Kidney epithelial cell (primary cell): Measurements from ENCODE around the gene AMN. TPM values are rescaled to one million over a fixed set of nuclear protein-coding genes. Genes with fewer than 3 reads are reported as not detected.

ENCODE experiments used
- DNase-seq: peaks from one replicate; pipeline ENCODE4 v3.0.0-alpha.2; 2010; ENCODE audit warnings: low read depth
- H3K27me3 ChIP-seq: 2 replicates; pipeline ENCODE4 v1.6.0; 2011; ENCODE audit warnings: low read length; ENCODE audit not compliant: control insufficient read depth, insufficient read depth
- H3K36me3 ChIP-seq: 2 replicates; pipeline ENCODE4 v1.5.1; 2011; ENCODE audit warnings: low read length; ENCODE audit not compliant: control insufficient read depth, insufficient read depth
- H3K4me3 ChIP-seq: 2 replicates; pipeline ENCODE4 v1.5.1; 2011; ENCODE audit warnings: low read depth, mild to moderate bottlenecking, control low read depth, low read length
- CTCF ChIP-seq: IDR thresholded peaks from 2 replicates; pipeline ENCODE4 v1.5.1; 2011; ENCODE audit warnings: mild to moderate bottlenecking, moderate library complexity, low read length, control low read depth, inconsistent platforms; ENCODE audit not compliant: insufficient read depth, poor library complexity, severe bottlenecking
- total RNA-seq: library from RNA; depleted of rRNA; stranded (reverse); fragments of >200 nt; gene quantifications from 2 replicates; pipeline ENCODE4 v1.2.3, GENCODE V29; 2015

AMN gene
- total RNA-seq, 1 donor from 2014 or later: 0.54 TPM

- no peak for DNase-seq
- Histone ChIP-seq H3K36me3 (peaks cover 7% of the 10 kb centered on the region), H3K4me3 (no peak overlapping the region), H3K27me3 (no peaks in the 10 kb centered on the region)
- TF ChIP-seq CTCF: no peak
Measured at GRCh38 chr14:102938191-102938590, 15.7 kb downstream of the AMN start.

- no peak overlapping the region for H3K4me3 ChIP-seq
- peaks cover 7% of the 10 kb centered on the region for H3K36me3 ChIP-seq
- DNase-seq: no peak
- no peaks in the 10 kb centered on the region for H3K27me3 ChIP-seq
- TF ChIP-seq CTCF: no peak
Measured at GRCh38 chr14:102939329-102939728, 16.9 kb downstream of the AMN start.

GRCh38 chr14:102939820-102940561 lies 17.5 kb downstream of the AMN start:
- no peak overlapping the region for H3K4me3 ChIP-seq
- no peaks in the 10 kb centered on the region for H3K27me3 ChIP-seq
- no peak for DNase-seq
- H3K36me3 ChIP-seq: peaks cover 7% of the 10 kb centered on the region
- no peak for TF ChIP-seq CTCF

- Histone ChIP-seq H3K36me3 (peaks cover 8% of the 10 kb centered on the region), H3K4me3 (no peak overlapping the region), H3K27me3 (no peaks in the 10 kb centered on the region)
- TF ChIP-seq CTCF: no peak
- no peak for DNase-seq
Measured at GRCh38 chr14:102940729-102941362, 18.4 kb downstream of the AMN start.

- no peak for DNase-seq
- H3K27me3 ChIP-seq: no peaks in the 10 kb centered on the region
- H3K4me3 ChIP-seq: no peak overlapping the region
- TF ChIP-seq CTCF: no peak
- peaks cover 8% of the 10 kb centered on the region for H3K36me3 ChIP-seq
Measured at GRCh38 chr14:102941419-102942011, 19.1 kb downstream of the AMN start.
